Hepatocyte (in vitro differentiated cells): ENCODE data around the gene KLC3.

Experiments used
- CTCF ChIP-seq: fragments of 200-600 bp; sonication (generic); IDR thresholded peaks from 2 replicates; pipeline ENCODE4 v1.5.1; 2016; ENCODE audit warnings: antibody characterized with exemption, mild to moderate bottlenecking; ENCODE audit not compliant: poor library complexity
- EZH2 ChIP-seq: fragments of 200-600 bp; sonication (generic); IDR thresholded peaks from 2 replicates; pipeline ENCODE4 v1.6.1; 2016; ENCODE audit warnings: antibody characterized with exemption, mild to moderate bottlenecking, borderline replicate concordance
- EZH2phosphoT487 ChIP-seq: fragments of 200-600 bp; sonication (generic); IDR thresholded peaks from one replicate; pipeline ENCODE4 v1.6.1; 2018; ENCODE audit warnings: antibody characterized with exemption, mild to moderate bottlenecking, low read depth, moderate library complexity; ENCODE audit not compliant: unreplicated experiment, severe bottlenecking

GRCh38 chr19:45380107-45380506, 39.6 kb downstream of the KLC3 start:
- TF ChIP-seq CTCF (no peak), EZH2 (no peak), EZH2phosphoT487 (no peak)
